Sigmoid colon (tissue), 7 donors: ENCODE data around the gene REXO1. TPM values are rescaled to one million over a fixed set of nuclear protein-coding genes. Genes with fewer than 3 reads are reported as not detected.

ENCODE experiments used
- DNase-seq: peaks from one replicate; pipeline ENCODE4 v3.0.0-alpha.2; 2019
- H3K27ac ChIP-seq, 4 donors: fragments of 200-600 bp; sonication (generic); one replicate each; pipeline ENCODE4 v1.5.1; 2016 to 2019; ENCODE audit warnings: mild to moderate bottlenecking in 1 of 4
- H3K27me3 ChIP-seq, 3 donors: fragments of 200-600 bp; sonication (generic); one replicate each; pipeline ENCODE4 v1.5.1; 2019; ENCODE audit warnings: mild to moderate bottlenecking in 1 of 3
- H3K36me3 ChIP-seq, 4 donors: fragments of 200-600 bp; sonication (generic); one replicate each; pipeline ENCODE4 v1.5.1; 2016 to 2019
- H3K4me1 ChIP-seq, 4 donors: fragments of 200-600 bp; sonication (generic); one replicate each; pipeline ENCODE4 v1.5.1; 2017 to 2019
- H3K4me3 ChIP-seq, 4 donors: fragments of 200-600 bp; sonication (generic); one replicate each; pipeline ENCODE4 v1.5.1; 2017 to 2019; ENCODE audit warnings: mild to moderate bottlenecking in 2 of 4, moderate library complexity in 1 of 4
- H3K9me3 ChIP-seq, 4 donors: fragments of 200-600 bp in 3 of 4; sonication (generic) in 3 of 4; one replicate each; pipeline versions ENCODE4 v1.5.1 to v1.6.1; 2013 to 2019
- EP300 ChIP-seq, 4 donors: sonication (generic); formaldehyde crosslinking; IDR thresholded peaks; one replicate each; pipeline ENCODE4 v1.6.1; 2017; ENCODE audit warnings: antibody characterized with exemption in 4 of 4
- POLR2A ChIP-seq, 2 donors: fragments of 450-650 bp; IDR thresholded peaks; one replicate each; pipeline ENCODE4 v1.6.1; 2016; ENCODE audit warnings: antibody characterized with exemption in 2 of 2, mild to moderate bottlenecking in 2 of 2, moderate library complexity in 2 of 2
- POLR2AphosphoS5 ChIP-seq, 4 donors: sonication (generic); formaldehyde crosslinking; IDR thresholded peaks; one replicate each; pipeline ENCODE4 v1.6.1; 2017; ENCODE audit warnings: antibody characterized with exemption in 4 of 4
- WGBS, 2 donors: extraction: QIAGEN DNeasy Blood & Tissue Kit; methylation state at CpG; one replicate each; pipeline ENCODE4 v1.1.7; 2013; 5-methylcytosine and 5-hydroxymethylcytosine counted together
- intact Hi-C: fragments of 100-400 bp; cut with DNase I; formaldehyde crosslinking; loops from one replicate; pipeline ENCODE4 v1.15.1; 2023
- polyA plus RNA-seq, 3 donors: library from polyadenylated mRNA; stranded (reverse); fragments of 200-250 nt; gene quantifications; one replicate each; pipeline ENCODE4 v1.2.3, GENCODE V29; 2013
- total RNA-seq, 4 donors: library from RNA; depleted of rRNA; stranded (reverse); fragments of >200 nt; gene quantifications; one replicate each; pipeline ENCODE4 v1.1.0, GENCODE V29; 2016
- TF ChIP-seq, protein P1 (sequence below), 4 experiments: fragments of 450-650 bp in 3 of 4; fragments of 200-600 bp in 1 of 4; IDR thresholded peaks; one replicate each; pipeline ENCODE4 v1.5.1; 2016 to 2019; ENCODE audit warnings: antibody characterized with exemption in 4 of 4, mild to moderate bottlenecking in 3 of 4, moderate library complexity in 2 of 4
- donor health status: healthy with polysubstance abuse.
- donor health status: Bipolar disorder and iron deficiency.
- donor health status: healthy.

The REXO1 gene
- total and polyA plus RNA-seq, 7 donors = 8.6 to 61.8 (median 11.1) TPM

GRCh38 chr19:1825909-1826556, 22.2 kb downstream of the REXO1 start:
- Histone ChIP-seq H3K27ac (no peak overlapping the region), H3K36me3 (peaks cover 20 to 70% (median 35%) of the 10 kb centered on the region in 4 donors), H3K4me3 (no peak overlapping the region), H3K27me3 (no peaks in the 10 kb centered on the region), H3K4me1 (peaks cover 0 to 29% (median 20%) of the 10 kb centered on the region in 4 donors), H3K9me3 (no peaks in the 10 kb centered on the region)
- peak; percentile 88 for DNase-seq
- intact Hi-C loops = loop anchor here (1.0 to 2.0 kb wide), 2 partner anchors 37 to 59 kb away; no protein-coding TSS in a partner anchor
- TF ChIP-seq, protein P1, sequence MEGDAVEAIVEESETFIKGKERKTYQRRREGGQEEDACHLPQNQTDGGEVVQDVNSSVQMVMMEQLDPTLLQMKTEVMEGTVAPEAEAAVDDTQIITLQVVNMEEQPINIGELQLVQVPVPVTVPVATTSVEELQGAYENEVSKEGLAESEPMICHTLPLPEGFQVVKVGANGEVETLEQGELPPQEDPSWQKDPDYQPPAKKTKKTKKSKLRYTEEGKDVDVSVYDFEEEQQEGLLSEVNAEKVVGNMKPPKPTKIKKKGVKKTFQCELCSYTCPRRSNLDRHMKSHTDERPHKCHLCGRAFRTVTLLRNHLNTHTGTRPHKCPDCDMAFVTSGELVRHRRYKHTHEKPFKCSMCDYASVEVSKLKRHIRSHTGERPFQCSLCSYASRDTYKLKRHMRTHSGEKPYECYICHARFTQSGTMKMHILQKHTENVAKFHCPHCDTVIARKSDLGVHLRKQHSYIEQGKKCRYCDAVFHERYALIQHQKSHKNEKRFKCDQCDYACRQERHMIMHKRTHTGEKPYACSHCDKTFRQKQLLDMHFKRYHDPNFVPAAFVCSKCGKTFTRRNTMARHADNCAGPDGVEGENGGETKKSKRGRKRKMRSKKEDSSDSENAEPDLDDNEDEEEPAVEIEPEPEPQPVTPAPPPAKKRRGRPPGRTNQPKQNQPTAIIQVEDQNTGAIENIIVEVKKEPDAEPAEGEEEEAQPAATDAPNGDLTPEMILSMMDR (IDR thresholded peaks at IDR 0.05) = peak; percentile 84 to 94 (median 88)
- TF ChIP-seq POLR2AphosphoS5 (IDR thresholded peaks at IDR 0.05) = no peak
- 45 to 47% methylated on average over 15 of the region's 15 CpGs for WGBS, 2 donors

DNA sequence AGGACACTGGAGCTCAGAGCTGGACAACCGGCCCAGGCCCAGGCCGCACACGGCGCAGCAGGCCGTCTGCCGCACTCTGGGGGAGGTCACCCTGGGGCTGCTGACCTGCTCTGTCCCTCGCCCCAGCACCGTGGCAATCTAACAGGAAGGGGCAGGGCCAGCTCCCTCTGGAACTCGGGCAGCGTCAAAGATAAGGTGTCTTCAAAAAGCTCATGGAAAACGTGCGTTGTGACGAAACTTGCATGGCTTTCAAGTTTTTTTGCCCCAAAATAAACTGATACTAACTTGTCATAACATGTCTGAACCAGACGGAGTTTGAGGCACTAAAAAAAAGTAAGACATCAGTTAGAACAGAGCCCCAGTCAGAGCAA, 24.0 kb downstream of the REXO1 start:
- intact Hi-C loops = no loop called here
- no peak overlapping the region for H3K27ac ChIP-seq
- H3K27me3 ChIP-seq = no peaks in the 10 kb centered on the region
- peaks cover 0 to 17% (median 15%) of the 10 kb centered on the region in 4 donors for H3K4me1 ChIP-seq
- TF ChIP-seq POLR2A (IDR thresholded peaks at IDR 0.05) = no peak
- no peak for TF ChIP-seq EP300 (IDR thresholded peaks at IDR 0.05)
- no peak for TF ChIP-seq POLR2AphosphoS5 (IDR thresholded peaks at IDR 0.05)
- TF ChIP-seq, protein P1 (IDR thresholded peaks at IDR 0.05) = no peak
- no peak overlapping the region for H3K4me3 ChIP-seq
- WGBS, 2 donors = 89 to 90% methylated on average over 14 of the region's 14 CpGs
- H3K36me3 ChIP-seq = peaks cover 30 to 88% (median 47%) of the 10 kb centered on the region in 4 donors
- DNase-seq = no peak
- no peaks in the 10 kb centered on the region for H3K9me3 ChIP-seq

- Histone ChIP-seq H3K9me3 (no peaks in the 10 kb centered on the region), H3K36me3 (peaks cover 35 to 90% (median 52%) of the 10 kb centered on the region in 4 donors), H3K27me3 (no peaks in the 10 kb centered on the region), H3K27ac (no peak overlapping the region), H3K4me1 (peaks cover 0 to 16% (median 15%) of the 10 kb centered on the region in 4 donors), H3K4me3 (no peak overlapping the region)
- 94 to 95% methylated on average over 36 of the region's 36 CpGs for WGBS, 2 donors
- intact Hi-C loops = no loop called here
- TF ChIP-seq, protein P1 (IDR thresholded peaks at IDR 0.05) = no peak
- no peak for TF ChIP-seq POLR2AphosphoS5 (IDR thresholded peaks at IDR 0.05)
- no peak for TF ChIP-seq POLR2A (IDR thresholded peaks at IDR 0.05)
- no peak for TF ChIP-seq EP300 (IDR thresholded peaks at IDR 0.05)
- no peak for DNase-seq
Observed at GRCh38 chr19:1823539-1824251, 24.6 kb downstream of the REXO1 start.

DNA sequence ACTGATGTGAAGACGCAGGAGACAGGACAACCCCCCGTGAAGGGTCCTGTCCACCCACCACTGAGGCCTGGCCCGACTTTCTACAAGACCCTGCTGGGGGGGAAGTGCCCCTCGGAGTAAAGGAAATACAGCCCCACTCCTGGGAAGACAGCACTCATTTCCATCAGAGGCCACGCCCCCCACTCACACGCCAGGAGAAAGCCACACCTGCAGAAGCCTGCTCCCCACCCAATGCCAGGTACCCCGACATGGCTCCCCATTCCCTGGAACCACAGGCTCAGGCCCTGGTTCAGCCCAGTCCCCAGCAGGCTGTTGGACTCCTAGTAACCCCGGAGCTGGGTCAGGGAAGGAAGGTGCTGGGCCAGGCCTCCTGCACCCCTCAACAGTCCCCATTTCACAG, 25.3 kb downstream of the REXO1 start:
- TF ChIP-seq, protein P1 (IDR thresholded peaks at IDR 0.05) = no peak
- no peak for TF ChIP-seq EP300 (IDR thresholded peaks at IDR 0.05)
- Histone ChIP-seq H3K4me3 (no peak overlapping the region), H3K4me1 (peaks cover 0 to 16% (median 15%) of the 10 kb centered on the region in 4 donors), H3K9me3 (no peaks in the 10 kb centered on the region), H3K27me3 (no peaks in the 10 kb centered on the region), H3K36me3 (peaks cover 42 to 90% (median 57%) of the 10 kb centered on the region in 4 donors), H3K27ac (no peak overlapping the region)
- no peak for DNase-seq
- intact Hi-C loops = no loop called here
- 78 to 90% methylated on average over 8 of the region's 8 CpGs for WGBS, 2 donors
